ENCODE data around the gene ATP6V1A.

DNA sequence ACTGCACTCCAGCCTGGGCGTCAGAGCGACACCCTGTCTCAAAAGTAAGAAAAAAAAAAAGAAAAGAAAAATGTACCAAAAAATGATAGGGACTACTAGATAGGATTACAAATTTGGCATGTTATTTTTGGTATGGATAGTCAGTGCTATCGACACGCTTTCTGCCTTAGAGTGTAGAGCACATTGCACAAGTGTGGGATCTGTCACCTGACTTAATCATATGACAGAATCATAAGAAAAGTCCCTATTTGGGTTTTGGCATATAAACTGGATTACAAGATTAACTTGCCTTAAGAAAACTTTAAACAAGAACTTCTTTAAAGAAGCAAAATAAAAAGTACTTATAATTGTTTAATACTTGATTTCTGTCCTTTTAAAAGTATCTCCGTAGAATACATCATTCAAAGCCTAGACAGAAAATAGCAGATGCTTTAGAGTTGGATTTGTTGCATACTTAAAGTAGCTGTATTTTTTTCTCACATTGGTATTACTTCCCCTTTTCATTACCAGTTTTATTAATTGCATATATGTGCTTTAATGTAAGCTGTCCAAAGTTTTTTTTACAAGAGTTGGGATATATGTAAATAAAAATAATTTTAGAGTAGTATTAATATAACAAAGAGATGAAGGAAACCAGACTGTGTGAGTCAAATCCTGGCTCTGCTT, 7.8 kb downstream of the ATP6V1A start:
- TF ChIP-seq TAF1 (IDR thresholded peaks at IDR 0.05; ENCODE audit: low read depth) (no peak), EP300 (IDR thresholded peaks at IDR 0.05; ENCODE audit: borderline replicate concordance) (no peak), CEBPB (IDR thresholded peaks at IDR 0.05) (no peak)

All from Ishikawa (cell line).